Suppressor macrophage (primary cell): ENCODE results near the gene CHST2.

ENCODE experiments used
- DNase-seq, 4 experiments: peaks; one replicate each; pipeline ENCODE4 v3.0.0-alpha.2; 2020 to 2022

CHST2 gene

GRCh38 chr3:143167969-143168854 lies 48.6 kb downstream of the CHST2 start:
- DNase-seq = peak; percentile 47 to 70 (median 54)

GRCh38 chr3:143168855-143169192 lies 49.3 kb downstream of the CHST2 start:
- no peak for DNase-seq

GRCh38 chr3:143170074-143170473 lies 50.5 kb downstream of the CHST2 start:
- peak; percentile 28 to 56 (median 48) for DNase-seq

- DNase-seq = peak in 1 of 4 experiments; percentile 21
These were observed 51.1 kb downstream of the CHST2 start for GRCh38 chr3:143170676-143171075.

GRCh38 chr3:143171141-143171980 lies 51.8 kb downstream of the CHST2 start:
- peak; percentile 33 to 78 (median 58) for DNase-seq

GRCh38 chr3:143172062-143172794 lies 52.7 kb downstream of the CHST2 start:
- no peak for DNase-seq

GRCh38 chr3:143172795-143173145 lies 53.2 kb downstream of the CHST2 start:
- no peak for DNase-seq

GRCh38 chr3:143173242-143173641 lies 53.7 kb downstream of the CHST2 start:
- DNase-seq = no peak
